HL-60 (cell line): Measurements from ENCODE around the gene FAM222B.

Source experiments
- DNase-seq, 2 experiments: peaks; one replicate each; pipeline ENCODE4 v3.0.0-alpha.2; 2010 to 2020; ENCODE audit warnings: low read depth in 1 of 2, low spot score in 1 of 2
- H3K27ac ChIP-seq: fragments of 250-450 bp; sonication (Bioruptor Pico); replicated peaks from 2 replicates; pipeline ENCODE4 v1.5.1; 2020; ENCODE audit warnings: mild to moderate bottlenecking, moderate library complexity
- H3K27me3 ChIP-seq: fragments of 250-450 bp; sonication (Bioruptor Pico); 2 replicates; pipeline ENCODE4 v1.5.1; 2021; ENCODE audit warnings: mild to moderate bottlenecking, moderate library complexity; ENCODE audit not compliant: insufficient read depth, poor library complexity, severe bottlenecking
- H3K4me3 ChIP-seq: replicated peaks from 2 replicates; pipeline ENCODE4 v1.5.1; 2011; ENCODE audit warnings: mild to moderate bottlenecking, control low read depth, low read length; ENCODE audit not compliant: insufficient read depth
- CTCF ChIP-seq: IDR thresholded peaks from one replicate; pipeline ENCODE4 v1.5.1; 2011; ENCODE audit warnings: low read length, control low read depth, inconsistent platforms; ENCODE audit not compliant: insufficient read depth
- GABPA ChIP-seq: IDR thresholded peaks from 2 replicates; pipeline ENCODE4 v1.6.1; 2012; ENCODE audit warnings: low read depth
- POLR2AphosphoS5 ChIP-seq: IDR thresholded peaks from 2 replicates; pipeline ENCODE4 v1.6.1; 2012; ENCODE audit warnings: low read depth
- REST ChIP-seq: IDR thresholded peaks from 2 replicates; pipeline ENCODE4 v1.6.1; 2012; ENCODE audit warnings: low read depth; ENCODE audit not compliant: insufficient replicate concordance
- SPI1 ChIP-seq: IDR thresholded peaks from 2 replicates; pipeline ENCODE4 v1.6.1; 2012; ENCODE audit warnings: low read depth, mild to moderate bottlenecking, borderline replicate concordance

The FAM222B gene

GRCh38 chr17:28729950-28730330 lies 112.7 kb downstream of the FAM222B start:
- no peak overlapping the region for H3K4me3 ChIP-seq
- no peak overlapping the region for H3K27ac ChIP-seq
- DNase-seq = no peak
- TF ChIP-seq POLR2AphosphoS5 = no peak
- H3K27me3 ChIP-seq = no peaks in the 10 kb centered on the region

- no peaks in the 10 kb centered on the region for H3K27me3 ChIP-seq
- DNase-seq = peak; percentile 95 to 96
- peak; percentile 61 for TF ChIP-seq POLR2AphosphoS5
- 0 out of 2 replicates have a peak, but pooled peaks have one; percentile 27 for TF ChIP-seq GABPA
- peak; percentile 66; the same call in 1 of the 2 replicates for TF ChIP-seq SPI1
- no peak for TF ChIP-seq CTCF
- peak within 1 kb of the TSS; percentile 77 for H3K4me3 ChIP-seq
- peak within 1 kb of the TSS; percentile 93 for H3K27ac ChIP-seq
Measured at GRCh38 chr17:28728364-28729200, 114.0 kb downstream of the FAM222B start, which contains the start of gene NEK8. NEK8 (plus strand) TSS chr17:28728788; CDS start chr17:28728814, 26 bp downstream.

GRCh38 chr17:28726627-28727491 lies 115.7 kb downstream of the FAM222B start:
- Histone ChIP-seq H3K4me3 (peak overlapping the region; percentile 68), H3K27ac (peak overlapping the region; percentile 93), H3K27me3 (no peaks in the 10 kb centered on the region)
- peak; percentile 94 to 96 for DNase-seq
- no peak for TF ChIP-seq REST
- no peak for TF ChIP-seq SPI1
- TF ChIP-seq CTCF = peak; percentile 94
- no peak for TF ChIP-seq GABPA
- 0 out of 2 replicates have a peak, but pooled peaks have one; percentile 22 for TF ChIP-seq POLR2AphosphoS5

- TF ChIP-seq REST = no peak
- TF ChIP-seq SPI1 = no peak
- TF ChIP-seq POLR2AphosphoS5 = no peak
- TF ChIP-seq GABPA = no peak
- TF ChIP-seq CTCF = no peak
- Histone ChIP-seq H3K27me3 (no peaks in the 10 kb centered on the region), H3K27ac (peak within 1 kb of the TSS; percentile 93), H3K4me3 (peak within 1 kb of the TSS; percentile 68)
- DNase-seq = peak in 1 of 2 experiments; percentile 74
Measured at GRCh38 chr17:28726226-28726626, 116.4 kb downstream of the FAM222B start, which contains the start of gene TLCD1. TLCD1 (minus strand) TSS chr17:28726233; CDS start chr17:28726097, 136 bp downstream.
